Right atrium auricular region (tissue), 2 donors: ENCODE measurements around the gene LDB3. TPM values are rescaled to one million over a fixed set of nuclear protein-coding genes. Genes with fewer than 3 reads are reported as not detected.

ENCODE experiments used
- DNase-seq: peaks from one replicate; pipeline ENCODE4 v3.0.0-alpha.2; 2019; ENCODE audit warnings: low spot score
- H3K27ac ChIP-seq, 2 donors: fragments of 200-600 bp; sonication (generic); 1 replicate in 1 of 2; 2 replicates in 1 of 2; pipeline ENCODE4 v1.5.1; 2016 to 2019
- H3K27me3 ChIP-seq, 2 donors: fragments of 200-600 bp; sonication (generic); one replicate each; pipeline versions ENCODE4 v1.5.1 to v1.6.0; 2017 to 2019
- H3K36me3 ChIP-seq: fragments of 200-600 bp; sonication (generic); one replicate; pipeline ENCODE4 v1.5.1; 2016
- H3K4me1 ChIP-seq, 2 donors: fragments of 200-600 bp; sonication (generic); one replicate each; pipeline versions ENCODE4 v1.5.1 to v1.6.0; 2017 to 2019
- H3K4me3 ChIP-seq, 2 donors: fragments of 200-600 bp; sonication (generic); 1 replicate in 1 of 2; 2 replicates in 1 of 2; pipeline ENCODE4 v1.5.1; 2017 to 2019; ENCODE audit warnings: mild to moderate bottlenecking in 1 of 2, moderate library complexity in 1 of 2
- H3K9me3 ChIP-seq, 2 donors: fragments of 200-600 bp; sonication (generic); one replicate each; pipeline ENCODE4 v1.5.1; 2019
- total RNA-seq, 2 donors: library from RNA; depleted of rRNA; stranded (reverse); fragments of >200 nt; gene quantifications; one replicate each; pipeline ENCODE4 v1.1.0, GENCODE V29; 2016
- TF ChIP-seq, protein P1 (sequence below), 2 donors: fragments of 200-600 bp; sonication (generic); IDR thresholded peaks; one replicate each; pipeline ENCODE4 v1.5.1; 2019; ENCODE audit warnings: antibody characterized with exemption in 2 of 2

The LDB3 gene
- total RNA-seq, 2 donors from 2014 or later: 448 to 908 TPM

DNA sequence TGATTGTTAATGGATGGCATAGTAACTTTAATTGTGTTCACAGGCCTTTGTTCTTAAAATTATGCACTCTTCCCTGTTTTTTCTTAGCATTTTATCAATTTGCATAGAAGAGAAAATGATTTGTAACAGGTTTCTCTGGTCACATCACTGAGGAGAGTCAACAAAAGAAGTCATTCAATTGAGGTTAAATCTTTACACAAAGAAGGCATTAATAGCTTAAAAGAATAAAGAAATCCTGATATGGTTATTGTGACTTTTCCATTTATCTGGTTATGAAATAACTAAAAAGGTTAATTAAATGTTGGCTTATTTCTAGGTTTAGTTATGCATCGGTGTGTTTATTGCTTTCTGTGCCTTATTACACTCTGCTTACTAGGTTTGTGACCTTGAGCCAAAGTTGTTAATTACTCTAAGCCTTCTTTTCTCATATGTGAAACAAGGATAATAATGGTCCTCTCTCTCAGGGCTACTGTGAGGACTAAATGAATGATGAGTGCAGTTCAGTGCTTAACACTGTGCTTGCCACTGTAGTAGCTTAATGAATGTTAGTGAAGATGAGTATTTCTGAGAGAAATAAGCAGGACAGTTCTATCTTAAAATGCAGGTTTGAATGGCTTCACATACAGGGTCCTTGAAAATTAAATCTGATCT, 100.2 kb downstream of the LDB3 start:
- no peaks in the 10 kb centered on the region for H3K9me3 ChIP-seq
- H3K27me3 ChIP-seq: no peaks in the 10 kb centered on the region
- DNase-seq: no peak
- H3K36me3 ChIP-seq: no peaks in the 10 kb centered on the region
- TF ChIP-seq, protein P1, sequence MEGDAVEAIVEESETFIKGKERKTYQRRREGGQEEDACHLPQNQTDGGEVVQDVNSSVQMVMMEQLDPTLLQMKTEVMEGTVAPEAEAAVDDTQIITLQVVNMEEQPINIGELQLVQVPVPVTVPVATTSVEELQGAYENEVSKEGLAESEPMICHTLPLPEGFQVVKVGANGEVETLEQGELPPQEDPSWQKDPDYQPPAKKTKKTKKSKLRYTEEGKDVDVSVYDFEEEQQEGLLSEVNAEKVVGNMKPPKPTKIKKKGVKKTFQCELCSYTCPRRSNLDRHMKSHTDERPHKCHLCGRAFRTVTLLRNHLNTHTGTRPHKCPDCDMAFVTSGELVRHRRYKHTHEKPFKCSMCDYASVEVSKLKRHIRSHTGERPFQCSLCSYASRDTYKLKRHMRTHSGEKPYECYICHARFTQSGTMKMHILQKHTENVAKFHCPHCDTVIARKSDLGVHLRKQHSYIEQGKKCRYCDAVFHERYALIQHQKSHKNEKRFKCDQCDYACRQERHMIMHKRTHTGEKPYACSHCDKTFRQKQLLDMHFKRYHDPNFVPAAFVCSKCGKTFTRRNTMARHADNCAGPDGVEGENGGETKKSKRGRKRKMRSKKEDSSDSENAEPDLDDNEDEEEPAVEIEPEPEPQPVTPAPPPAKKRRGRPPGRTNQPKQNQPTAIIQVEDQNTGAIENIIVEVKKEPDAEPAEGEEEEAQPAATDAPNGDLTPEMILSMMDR (IDR thresholded peaks at IDR 0.05): no peak
- H3K27ac ChIP-seq: no peak overlapping the region
- peaks cover 0 to 27% of the 10 kb centered on the region in 2 donors for H3K4me1 ChIP-seq
- H3K4me3 ChIP-seq: no peak overlapping the region

DNA sequence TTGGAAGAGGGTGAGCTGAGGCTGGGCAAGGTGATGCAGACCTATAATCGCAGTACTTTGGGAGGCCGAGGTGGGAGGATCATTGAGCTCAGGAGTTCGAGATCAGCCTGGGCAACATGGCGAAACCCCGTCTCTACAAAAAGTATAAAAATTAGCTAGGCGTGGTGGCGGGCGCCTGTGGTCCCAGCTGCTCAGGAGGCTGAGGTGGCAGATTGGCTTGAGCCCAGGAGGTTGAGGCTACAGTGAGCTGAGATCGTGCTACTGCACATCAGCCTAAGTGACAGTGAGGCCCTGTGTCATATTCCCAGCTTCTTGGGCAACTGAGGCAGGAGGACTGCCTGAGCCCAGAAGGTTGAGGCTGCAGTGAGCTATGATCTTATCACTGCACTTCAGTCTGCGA, 101.7 kb downstream of the LDB3 start:
- TF ChIP-seq, protein P1 (IDR thresholded peaks at IDR 0.05): no peak
- H3K36me3 ChIP-seq: no peaks in the 10 kb centered on the region
- DNase-seq: no peak
- no peak overlapping the region for H3K4me3 ChIP-seq
- H3K9me3 ChIP-seq: no peaks in the 10 kb centered on the region
- H3K27me3 ChIP-seq: no peaks in the 10 kb centered on the region
- no peak overlapping the region for H3K27ac ChIP-seq
- peaks cover 0 to 35% of the 10 kb centered on the region in 2 donors for H3K4me1 ChIP-seq

DNA sequence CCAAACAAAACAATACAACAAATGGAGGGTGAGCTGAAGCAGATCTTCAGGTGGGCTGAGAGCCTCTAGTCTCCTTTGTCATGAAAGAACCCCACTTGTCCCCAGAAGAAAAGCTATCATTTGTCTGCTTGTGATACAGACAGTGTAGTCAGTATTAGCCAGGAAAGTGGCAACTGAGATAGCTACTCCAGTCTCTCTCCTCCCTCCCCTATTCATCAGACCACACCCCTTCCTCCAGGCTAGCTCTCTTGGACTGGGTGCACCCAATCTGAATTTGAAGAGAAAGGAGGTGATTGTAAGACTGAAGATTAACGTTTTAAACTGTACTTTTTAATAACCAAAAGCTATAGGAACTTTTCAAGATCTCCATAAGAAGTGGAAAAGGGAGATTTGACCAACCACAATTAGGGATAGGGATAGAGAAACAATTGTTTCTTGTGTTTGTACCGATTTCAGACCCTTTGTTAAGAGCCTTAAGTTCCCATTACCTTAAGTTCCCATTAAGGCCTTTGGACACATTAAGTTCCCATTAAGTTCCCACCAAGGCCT, 102.2 kb downstream of the LDB3 start:
- Histone ChIP-seq H3K36me3 (no peaks in the 10 kb centered on the region), H3K4me1 (peaks cover 0 to 40% of the 10 kb centered on the region in 2 donors), H3K27me3 (no peaks in the 10 kb centered on the region), H3K27ac (no peak overlapping the region), H3K4me3 (no peak overlapping the region), H3K9me3 (no peaks in the 10 kb centered on the region)
- TF ChIP-seq, protein P1 (IDR thresholded peaks at IDR 0.05): no peak
- DNase-seq: no peak

DNA sequence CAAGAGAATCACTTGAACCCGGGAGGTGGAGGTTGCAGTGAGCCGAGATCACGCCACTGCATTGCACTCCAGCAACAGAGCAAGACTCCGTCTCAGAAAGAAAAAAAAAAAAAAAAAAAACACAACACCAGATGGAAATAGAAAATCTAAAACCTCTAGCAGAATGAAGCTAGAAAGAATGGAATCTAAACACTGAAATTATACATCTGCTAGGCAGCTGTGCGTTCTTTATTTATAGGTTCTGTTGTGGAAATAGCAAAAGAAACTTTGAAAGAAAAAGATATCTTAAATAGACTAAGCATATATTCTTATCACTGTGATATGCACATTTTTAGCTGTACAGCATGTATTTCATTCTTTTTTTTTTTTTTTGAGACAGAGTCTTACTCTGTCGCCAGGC, 105.2 kb downstream of the LDB3 start:
- Histone ChIP-seq H3K36me3 (no peaks in the 10 kb centered on the region), H3K27ac (no peak overlapping the region), H3K9me3 (no peaks in the 10 kb centered on the region), H3K27me3 (no peaks in the 10 kb centered on the region), H3K4me1 (peaks cover 0 to 33% of the 10 kb centered on the region in 2 donors), H3K4me3 (no peak overlapping the region)
- DNase-seq: no peak
- TF ChIP-seq, protein P1 (IDR thresholded peaks at IDR 0.05): no peak

DNA sequence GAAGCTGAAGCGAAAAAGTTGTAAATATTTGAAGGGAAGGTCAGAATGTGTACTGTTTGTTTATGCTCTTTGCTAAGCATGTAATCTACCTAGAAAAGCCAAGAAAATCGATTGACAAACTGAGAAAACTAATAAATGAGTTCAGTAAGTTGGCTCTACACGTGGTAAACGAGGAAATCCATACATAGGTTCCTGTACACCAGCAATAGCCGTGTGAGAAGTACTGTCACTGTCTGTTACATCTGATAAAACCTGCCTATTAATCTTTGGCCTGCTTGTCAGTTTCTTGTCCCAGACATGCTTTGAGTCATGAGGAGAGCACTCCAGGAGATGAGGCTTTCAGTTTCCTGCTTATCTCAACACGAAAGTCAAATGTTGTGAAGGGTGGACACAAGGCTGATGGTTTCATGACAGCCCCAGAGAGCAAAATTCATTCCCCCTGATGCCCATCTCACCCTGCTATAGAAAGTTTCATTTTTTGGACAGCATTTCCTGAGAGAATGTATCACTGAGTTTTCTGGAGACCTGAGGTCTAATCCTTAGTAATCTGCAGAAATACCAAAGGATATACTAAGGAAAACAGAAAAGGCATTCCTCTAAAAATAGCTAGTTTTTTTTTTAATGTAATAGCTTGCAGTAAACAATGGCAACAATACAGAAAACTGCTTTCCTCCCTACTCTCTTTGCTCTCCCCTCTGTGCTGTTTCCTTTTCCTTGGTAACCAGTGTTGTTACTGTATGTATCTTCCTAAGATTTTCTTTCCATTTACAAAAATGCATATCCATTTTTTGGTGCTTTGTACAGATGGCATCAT, 107.0 kb downstream of the LDB3 start:
- no peak for DNase-seq
- H3K27ac ChIP-seq: peak overlapping the region in 1 of 2 donors; percentile 28
- H3K4me1 ChIP-seq: peaks cover 0 to 26% of the 10 kb centered on the region in 2 donors
- H3K9me3 ChIP-seq: no peaks in the 10 kb centered on the region
- H3K4me3 ChIP-seq: no peak overlapping the region
- H3K36me3 ChIP-seq: no peaks in the 10 kb centered on the region
- TF ChIP-seq, protein P1 (IDR thresholded peaks at IDR 0.05): no peak
- H3K27me3 ChIP-seq: no peaks in the 10 kb centered on the region
